Vagina (tissue), 2 donors: ENCODE measurements around the gene PRRG4. TPM values are rescaled to one million over a fixed set of nuclear protein-coding genes. Genes with fewer than 3 reads are reported as not detected.
A peak's percentile ranks its signal among the peaks of the same experiment; 100 is the strongest.

Experiments
- DNase-seq, 2 donors: peaks; one replicate each; pipeline ENCODE4 v3.0.0-alpha.2; 2017; ENCODE audit errors: extremely low spot score in 2 of 2
- H3K27ac ChIP-seq: fragments of 200-600 bp; sonication (generic); one replicate; pipeline ENCODE4 v1.5.1; 2019
- H3K27me3 ChIP-seq: fragments of 200-600 bp; sonication (generic); one replicate; pipeline ENCODE4 v1.5.1; 2019
- H3K36me3 ChIP-seq, 2 donors: fragments of 200-600 bp; sonication (generic); one replicate each; pipeline ENCODE4 v1.5.1; 2017 to 2019
- H3K4me1 ChIP-seq: fragments of 200-600 bp; sonication (generic); one replicate; pipeline ENCODE4 v1.5.1; 2019
- H3K4me3 ChIP-seq, 2 donors: fragments of 200-600 bp; sonication (generic); 1 replicate in 1 of 2; 2 replicates in 1 of 2; pipeline ENCODE4 v1.5.1; 2016 to 2019
- H3K9me3 ChIP-seq: fragments of 200-600 bp; sonication (generic); one replicate; pipeline ENCODE4 v1.5.1; 2019
- CTCF ChIP-seq, 3 experiments: fragments of 450-650 bp in 2 of 3; fragments of 200-600 bp in 1 of 3; sonication (generic) in 1 of 3; IDR thresholded peaks; one replicate each; pipeline ENCODE4 v1.5.1; 2017 to 2019; ENCODE audit warnings: antibody characterized with exemption in 3 of 3, mild to moderate bottlenecking in 2 of 3, moderate library complexity in 2 of 3
- POLR2A ChIP-seq, 2 donors: fragments of 450-650 bp; IDR thresholded peaks; one replicate each; pipeline ENCODE4 v1.6.1; 2017; ENCODE audit warnings: antibody characterized with exemption in 2 of 2, mild to moderate bottlenecking in 2 of 2, moderate library complexity in 2 of 2
- POLR2AphosphoS5 ChIP-seq, 2 donors: sonication (generic); formaldehyde crosslinking; IDR thresholded peaks; one replicate each; pipeline ENCODE4 v1.9.0; 2017; ENCODE audit warnings: antibody characterized with exemption in 2 of 2, mild to moderate bottlenecking in 2 of 2, low read depth in 1 of 2; ENCODE audit not compliant: insufficient read depth in 1 of 2
- intact Hi-C: fragments of 100-400 bp; cut with DNase I; formaldehyde crosslinking; loops from one replicate; pipeline ENCODE4 v1.15.1; 2023
- total RNA-seq: library from RNA; depleted of rRNA; stranded (reverse); fragments of >200 nt; gene quantifications from one replicate; pipeline ENCODE4 v1.2.3, GENCODE V29; 2016

The PRRG4 gene
- total RNA-seq, 1 donor from 2014 or later, result 21.1 TPM

- Histone ChIP-seq H3K9me3 (no peaks in the 10 kb centered on the region), H3K27me3 (no peaks in the 10 kb centered on the region), H3K36me3 (no peaks in the 10 kb centered on the region), H3K4me3 (no peak overlapping the region), H3K27ac (no peak overlapping the region), H3K4me1 (no peaks in the 10 kb centered on the region)
- intact Hi-C loops, result no loop called here
- DNase-seq, result no peak
- TF ChIP-seq POLR2AphosphoS5 (IDR thresholded peaks at IDR 0.05; ENCODE audit: insufficient read depth in 1 of 2, low read depth in 1 of 2), result peak in 1 of 2 donors; percentile 86
- no peak for TF ChIP-seq CTCF (IDR thresholded peaks at IDR 0.05)
- TF ChIP-seq POLR2A (IDR thresholded peaks at IDR 0.05), result no peak
These were observed 9.0 kb downstream of the PRRG4 start for GRCh38 chr11:32838505-32839274.

GRCh38 chr11:32839308-32839707 is 9.6 kb downstream of the PRRG4 start:
- H3K4me3 ChIP-seq, result no peak overlapping the region
- DNase-seq, result no peak
- H3K27me3 ChIP-seq, result no peaks in the 10 kb centered on the region
- intact Hi-C loops, result no loop called here
- H3K36me3 ChIP-seq, result no peaks in the 10 kb centered on the region
- no peaks in the 10 kb centered on the region for H3K9me3 ChIP-seq
- no peaks in the 10 kb centered on the region for H3K4me1 ChIP-seq
- TF ChIP-seq CTCF (IDR thresholded peaks at IDR 0.05) (no peak), POLR2A (IDR thresholded peaks at IDR 0.05) (no peak), POLR2AphosphoS5 (IDR thresholded peaks at IDR 0.05; ENCODE audit: insufficient read depth in 1 of 2, low read depth in 1 of 2) (no peak)
- no peak overlapping the region for H3K27ac ChIP-seq

GRCh38 chr11:32840587-32840986 is 10.9 kb downstream of the PRRG4 start:
- no peak for DNase-seq
- Histone ChIP-seq H3K27ac (no peak overlapping the region), H3K36me3 (no peaks in the 10 kb centered on the region), H3K4me3 (no peak overlapping the region), H3K27me3 (no peaks in the 10 kb centered on the region), H3K4me1 (no peaks in the 10 kb centered on the region), H3K9me3 (no peaks in the 10 kb centered on the region)
- intact Hi-C loops, result no loop called here
- TF ChIP-seq POLR2A (IDR thresholded peaks at IDR 0.05) (no peak), CTCF (IDR thresholded peaks at IDR 0.05) (no peak), POLR2AphosphoS5 (IDR thresholded peaks at IDR 0.05; ENCODE audit: insufficient read depth in 1 of 2, low read depth in 1 of 2) (no peak)

- Histone ChIP-seq H3K9me3 (no peaks in the 10 kb centered on the region), H3K4me3 (no peak overlapping the region), H3K36me3 (no peaks in the 10 kb centered on the region), H3K4me1 (no peaks in the 10 kb centered on the region), H3K27me3 (no peaks in the 10 kb centered on the region), H3K27ac (no peak overlapping the region)
- TF ChIP-seq POLR2A (IDR thresholded peaks at IDR 0.05) (no peak), POLR2AphosphoS5 (IDR thresholded peaks at IDR 0.05; ENCODE audit: insufficient read depth in 1 of 2, low read depth in 1 of 2) (no peak), CTCF (IDR thresholded peaks at IDR 0.05) (no peak)
- DNase-seq, result no peak
- intact Hi-C loops, result no loop called here
These were observed 13.8 kb downstream of the PRRG4 start for GRCh38 chr11:32843544-32843943.

GRCh38 chr11:32847511-32847910 is 17.8 kb downstream of the PRRG4 start:
- Histone ChIP-seq H3K27ac (no peak overlapping the region), H3K9me3 (no peaks in the 10 kb centered on the region), H3K27me3 (no peaks in the 10 kb centered on the region), H3K4me1 (no peaks in the 10 kb centered on the region), H3K4me3 (no peak overlapping the region), H3K36me3 (no peaks in the 10 kb centered on the region)
- intact Hi-C loops, result no loop called here
- TF ChIP-seq CTCF (IDR thresholded peaks at IDR 0.05) (no peak), POLR2AphosphoS5 (IDR thresholded peaks at IDR 0.05; ENCODE audit: insufficient read depth in 1 of 2, low read depth in 1 of 2) (no peak), POLR2A (IDR thresholded peaks at IDR 0.05) (no peak)
- no peak for DNase-seq
